HEK293T (cell line): ENCODE measurements around the gene KCNC1.

Source experiments
- CTCF ChIA-PET: fragments of 350-600 bp; formaldehyde crosslinking; extraction: SDS; loops from one replicate; lab custom pipeline; 2021; ENCODE audit warnings: antibody characterized with exemption, inconsistent platforms; lab: Yijun Ruan, JAX
- POLR2A ChIA-PET: fragments of 350-600 bp; formaldehyde crosslinking; extraction: SDS; loops from one replicate; lab custom pipeline; 2020; ENCODE audit warnings: antibody characterized with exemption, inconsistent platforms; lab: Yijun Ruan, JAX
- DNase-seq: peaks from one replicate; pipeline ENCODE4 v3.0.0; 2012; ENCODE audit warnings: mixed read lengths; ENCODE audit errors: extremely low spot score
- ARNT ChIP-seq: fragments of 450-650 bp; IDR thresholded peaks from 2 replicates; pipeline ENCODE4 v1.6.1; 2017; ENCODE audit warnings: mild to moderate bottlenecking
- BHLHE40 ChIP-seq: fragments of 450-650 bp; IDR thresholded peaks from 2 replicates; pipeline ENCODE4 v1.6.1; 2016; ENCODE audit warnings: mild to moderate bottlenecking, moderate library complexity, borderline replicate concordance
- CTBP1 ChIP-seq: fragments of 450-650 bp; IDR thresholded peaks from 2 replicates; pipeline ENCODE4 v1.6.1; 2016; ENCODE audit warnings: borderline replicate concordance
- ELF4 ChIP-seq: fragments of 450-650 bp; IDR thresholded peaks from 2 replicates; pipeline ENCODE4 v1.6.1; 2017; ENCODE audit warnings: antibody characterized with exemption
- FOXA1 ChIP-seq: fragments of 450-650 bp; IDR thresholded peaks from 2 replicates; pipeline ENCODE4 v1.6.1; 2016; ENCODE audit warnings: mild to moderate bottlenecking
- FOXK2 ChIP-seq: fragments of 450-650 bp; IDR thresholded peaks from 2 replicates; pipeline ENCODE4 v1.6.1; 2016; ENCODE audit warnings: mild to moderate bottlenecking
- FOXM1 ChIP-seq: fragments of 450-650 bp; IDR thresholded peaks from 2 replicates; pipeline ENCODE4 v1.6.1; 2017; ENCODE audit warnings: mild to moderate bottlenecking, borderline replicate concordance
- HDGF ChIP-seq: fragments of 450-650 bp; IDR thresholded peaks from 2 replicates; pipeline ENCODE4 v1.6.1; 2017; ENCODE audit warnings: antibody characterized with exemption, borderline replicate concordance
- L3MBTL2 ChIP-seq: fragments of 450-650 bp; conservative IDR thresholded peaks from 2 replicates; pipeline ENCODE4 v1.6.1; 2016; ENCODE audit warnings: mild to moderate bottlenecking
- LEF1 ChIP-seq: fragments of 450-650 bp; IDR thresholded peaks from 2 replicates; pipeline ENCODE4 v1.6.1; 2017; ENCODE audit warnings: mild to moderate bottlenecking, borderline replicate concordance
- NFRKB ChIP-seq: fragments of 450-650 bp; IDR thresholded peaks from 2 replicates; pipeline ENCODE4 v1.6.1; 2016; ENCODE audit warnings: mild to moderate bottlenecking, moderate library complexity
- PKNOX1 ChIP-seq: fragments of 450-650 bp; IDR thresholded peaks from 2 replicates; pipeline ENCODE4 v1.6.1; 2016
- SP1 ChIP-seq: fragments of 450-650 bp; IDR thresholded peaks from 2 replicates; pipeline ENCODE4 v1.6.1; 2017
- SUZ12 ChIP-seq: fragments of 450-650 bp; IDR thresholded peaks from 2 replicates; pipeline ENCODE4 v1.6.1; 2016; ENCODE audit warnings: mild to moderate bottlenecking
- TARDBP ChIP-seq: fragments of 450-650 bp; IDR thresholded peaks from 2 replicates; pipeline ENCODE4 v1.6.1; 2016
- ZNF384 ChIP-seq: fragments of 450-650 bp; IDR thresholded peaks from 2 replicates; pipeline ENCODE4 v1.6.1; 2016

Gene KCNC1

GRCh38 chr11:17694494-17695110 lies 40.0 kb upstream of the KCNC1 start:
- DNase-seq: no peak
- CTCF ChIA-PET: no interaction called here
- TF ChIP-seq ARNT (no peak), NFRKB (no peak), PKNOX1 (no peak), FOXA1 (no peak), CTBP1 (no peak), LEF1 (no peak)
- POLR2A ChIA-PET: no interaction called here

- DNase-seq: no peak
- ChIA-PET POLR2A (no interaction called here), CTCF (no interaction called here)
- no peak for TF ChIP-seq FOXA1
- no peak for TF ChIP-seq SP1
- TF ChIP-seq ELF4: no peak
- TF ChIP-seq NFRKB: no peak
- TF ChIP-seq CTBP1: no peak
- no peak for TF ChIP-seq ARNT
- TF ChIP-seq PKNOX1: no peak
- no peak for TF ChIP-seq FOXK2
- TF ChIP-seq SUZ12: no peak
- TF ChIP-seq TARDBP: no peak
Measured at GRCh38 chr11:17695454-17696441, 38.8 kb upstream of the KCNC1 start.

- CTCF ChIA-PET: interaction anchor here (0.9 kb wide), 1 partner anchor 34 kb away, joined by 5 read pairs; no protein-coding TSS in a partner anchor
- POLR2A ChIA-PET: no interaction called here
- TF ChIP-seq SP1 (no peak), CTBP1 (no peak), NFRKB (no peak), FOXK2 (no peak), SUZ12 (no peak), LEF1 (no peak), FOXM1 (no peak), L3MBTL2 (no peak), TARDBP (no peak), PKNOX1 (no peak), HDGF (no peak), FOXA1 (no peak), ELF4 (no peak), ARNT (no peak)
- DNase-seq: no peak
Measured at GRCh38 chr11:17696741-17697140, 37.8 kb upstream of the KCNC1 start.

GRCh38 chr11:17697175-17697949 lies 37.2 kb upstream of the KCNC1 start:
- TF ChIP-seq SP1 (no peak), CTBP1 (no peak), LEF1 (no peak), NFRKB (no peak), FOXA1 (no peak), ZNF384 (no peak), FOXM1 (no peak), BHLHE40 (no peak), SUZ12 (no peak), FOXK2 (no peak), HDGF (no peak), ARNT (no peak), ELF4 (no peak), L3MBTL2 (no peak), PKNOX1 (no peak), TARDBP (no peak)
- DNase-seq: no peak
- ChIA-PET POLR2A (no interaction called here), CTCF (interaction anchor here (0.9 kb wide), 1 partner anchor 33 kb away, joined by 5 read pairs; no protein-coding TSS in a partner anchor)
